NCI-H226 (cell line): ENCODE measurements around the gene OR10S1.
A peak's percentile ranks its signal among the peaks of the same experiment; 100 is the strongest.
"Not testable (repeated sequence)": the region's sequence is repeated elsewhere in the genome, so short reads cannot be mapped to it uniquely, and the experiment has no call there.

ENCODE experiments used
- DNase-seq: peaks from one replicate; pipeline ENCODE4 v3.0.0-alpha.2; 2015

Gene OR10S1, protein sequence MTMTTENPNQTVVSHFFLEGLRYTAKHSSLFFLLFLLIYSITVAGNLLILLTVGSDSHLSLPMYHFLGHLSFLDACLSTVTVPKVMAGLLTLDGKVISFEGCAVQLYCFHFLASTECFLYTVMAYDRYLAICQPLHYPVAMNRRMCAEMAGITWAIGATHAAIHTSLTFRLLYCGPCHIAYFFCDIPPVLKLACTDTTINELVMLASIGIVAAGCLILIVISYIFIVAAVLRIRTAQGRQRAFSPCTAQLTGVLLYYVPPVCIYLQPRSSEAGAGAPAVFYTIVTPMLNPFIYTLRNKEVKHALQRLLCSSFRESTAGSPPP

GRCh38 chr11:123977731-123978347 is at the start of gene OR10S1:
Gene OR10S1 (minus strand): TSS chr11:123977781. CDS start chr11:123977664, 117 bp downstream.
- DNase-seq: no peak

GRCh38 chr11:124026498-124026897 is 48.9 kb upstream of the OR10S1 start, which contains the start of gene OR10G8:
Gene OR10G8 (plus strand): TSS chr11:124026798. CDS start chr11:124029623, 2,825 bp downstream.
- no peak for DNase-seq

DNA sequence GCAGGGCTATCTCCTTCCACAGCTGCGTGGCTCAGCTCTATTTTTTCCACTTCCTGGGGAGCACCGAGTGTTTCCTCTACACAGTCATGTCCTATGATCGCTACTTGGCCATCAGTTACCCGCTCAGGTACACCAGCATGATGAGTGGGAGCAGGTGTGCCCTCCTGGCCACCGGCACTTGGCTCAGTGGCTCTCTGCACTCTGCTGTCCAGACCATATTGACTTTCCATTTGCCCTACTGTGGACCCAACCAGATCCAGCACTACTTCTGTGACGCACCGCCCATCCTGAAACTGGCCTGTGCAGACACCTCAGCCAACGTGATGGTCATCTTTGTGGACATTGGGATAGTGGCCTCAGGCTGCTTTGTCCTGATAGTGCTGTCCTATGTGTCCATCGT is 38.3 kb upstream of the OR10S1 start:
- not testable (repeated sequence) for DNase-seq

DNA sequence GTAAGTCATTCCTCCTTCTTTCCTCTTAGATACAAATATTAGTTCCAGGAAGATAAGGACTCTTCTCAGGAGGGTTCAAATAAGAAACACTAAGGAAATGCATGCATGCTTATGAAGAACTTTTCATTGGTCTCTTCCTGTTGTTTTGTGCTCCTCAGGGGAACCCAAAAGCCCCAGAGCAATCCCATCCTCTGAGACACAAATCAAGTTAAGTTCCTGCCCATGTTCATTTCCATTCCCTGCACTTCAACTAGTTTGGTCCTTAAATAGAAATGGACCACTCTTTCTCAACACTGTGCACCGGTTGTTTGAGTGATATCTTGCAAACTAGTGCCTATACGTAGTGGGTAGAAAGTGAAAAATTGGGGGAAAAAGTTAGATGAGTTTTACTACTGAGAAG is 35.1 kb upstream of the OR10S1 start, which contains the start of gene OR10G4:
TSS of gene OR10G4 (plus strand) at position 301 of the 400 bp plus-strand sequence. CDS start 2,578 bp downstream, outside the sequence.
- no peak for DNase-seq

- DNase-seq: no peak
These were observed 17.5 kb upstream of the OR10S1 start, which contains the start of gene OR10G6 for GRCh38 chr11:123995119-123995518. Gene OR10G6 (minus strand): TSS chr11:123995161. CDS start chr11:123995161, 0 bp downstream.

GRCh38 chr11:123979311-123979710 is 1.7 kb upstream of the OR10S1 start:
- no peak for DNase-seq

- no peak for DNase-seq
These were observed 616 bp downstream of the OR10S1 start for GRCh38 chr11:123976770-123977560.

- DNase-seq: peak; percentile 73
These were observed 3.8 kb downstream of the OR10S1 start for GRCh38 chr11:123973816-123974215.

GRCh38 chr11:123956752-123957151 is 20.8 kb downstream of the OR10S1 start:
- DNase-seq: no peak

DNA sequence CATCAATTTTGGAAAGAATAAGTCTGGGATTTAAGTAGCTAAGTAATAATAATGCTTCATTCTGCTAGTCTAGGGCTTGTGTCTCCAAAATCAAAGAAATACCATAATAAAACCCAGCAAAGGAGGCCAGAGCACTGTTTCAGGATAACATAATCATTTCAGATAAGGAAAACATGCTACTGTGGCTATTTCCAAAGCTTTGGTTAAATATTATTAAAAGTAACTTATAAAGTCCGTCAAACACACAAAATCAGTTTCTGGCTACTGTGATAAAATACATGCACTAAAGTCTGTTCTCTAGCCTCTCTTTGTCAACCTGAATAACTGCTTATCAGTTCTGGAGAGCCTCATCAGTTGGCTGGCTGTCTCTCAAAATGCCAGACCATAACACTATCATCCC is 32.4 kb downstream of the OR10S1 start:
- DNase-seq: no peak

DNA sequence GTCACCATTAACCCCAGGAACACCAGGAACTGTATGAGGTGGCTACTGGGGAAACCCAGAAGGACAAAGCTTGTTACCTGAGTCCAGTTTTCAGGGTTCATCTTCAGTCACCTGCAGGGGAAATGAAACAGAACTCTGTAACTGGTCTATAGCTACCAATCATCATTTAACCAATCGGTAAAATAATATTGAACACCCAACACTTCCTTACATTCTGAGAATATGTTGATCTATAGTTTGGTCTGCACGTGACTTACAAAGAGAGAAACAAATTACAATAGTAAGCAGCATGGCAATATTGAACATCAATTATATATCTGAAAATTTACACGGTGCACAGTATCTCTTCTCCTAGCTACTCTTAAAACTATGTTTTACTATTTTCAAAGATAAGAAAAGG is 33.8 kb downstream of the OR10S1 start, which contains the start of gene OR6T1:
TSS of gene OR6T1 (minus strand) at position 101 of the 400 bp plus-strand sequence. CDS start at position 101, 0 bp downstream.
- DNase-seq: no peak

GRCh38 chr11:123942413-123942812 is 35.2 kb downstream of the OR10S1 start:
- DNase-seq: no peak

DNA sequence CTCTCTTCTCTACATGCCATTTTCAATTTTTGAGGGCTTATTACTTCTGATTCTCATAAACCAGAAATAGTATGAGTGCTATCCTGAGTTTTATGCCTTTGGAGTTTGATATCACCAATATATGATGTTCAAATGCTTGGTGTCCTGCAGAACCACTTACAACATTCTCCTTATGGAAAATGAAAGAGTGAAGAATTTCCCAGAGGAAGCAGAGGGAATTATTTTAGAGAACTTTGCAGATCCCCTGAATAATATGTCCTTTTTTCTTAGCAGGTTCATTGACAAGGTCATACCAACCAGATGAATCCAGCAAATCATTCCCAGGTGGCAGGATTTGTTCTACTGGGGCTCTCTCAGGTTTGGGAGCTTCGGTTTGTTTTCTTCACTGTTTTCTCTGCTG is 38.3 kb downstream of the OR10S1 start, which contains the start of gene OR4D5:
TSS of gene OR4D5 (plus strand) at position 301 of the 400 bp plus-strand sequence. CDS start at position 301, 0 bp downstream.
- no peak for DNase-seq
